HepG2 (cell line): Measurements from ENCODE around the gene XXYLT1. TPM values are rescaled to one million over a fixed set of nuclear protein-coding genes. Genes with fewer than 3 reads are reported as not detected.

Experiments
- HDAC1 ChIP-seq: sonication (generic); formaldehyde crosslinking; IDR thresholded peaks from 2 replicates; pipeline ENCODE4 v1.5.1; 2020; ENCODE audit warnings: mild to moderate bottlenecking, missing genetic modification reagents
- HES4 ChIP-seq: sonication (generic); formaldehyde crosslinking; IDR thresholded peaks from 2 replicates; pipeline ENCODE4 v1.9.0; 2021; ENCODE audit warnings: mild to moderate bottlenecking, missing genetic modification reagents, borderline replicate concordance
- IRX3 ChIP-seq: sonication (generic); formaldehyde crosslinking; IDR thresholded peaks from 2 replicates; pipeline ENCODE4 v1.8.1; 2023; ENCODE audit warnings: mild to moderate bottlenecking, low read depth, missing genetic modification reagents, borderline replicate concordance
- MAFF ChIP-seq: IDR thresholded peaks from 2 replicates; pipeline ENCODE4 v1.6.1; 2011; ENCODE audit warnings: low read depth, low read length, improper control_type of control experiment
- PHF8 ChIP-seq: sonication (generic); formaldehyde crosslinking; IDR thresholded peaks from 2 replicates; pipeline ENCODE4 v1.5.0; 2020; ENCODE audit warnings: missing genetic modification reagents
- RBAK ChIP-seq: sonication (generic); formaldehyde crosslinking; IDR thresholded peaks from 2 replicates; pipeline ENCODE4 v1.5.1; 2020; ENCODE audit warnings: mild to moderate bottlenecking, missing genetic modification reagents
- RORA ChIP-seq: sonication (generic); formaldehyde crosslinking; IDR thresholded peaks from 2 replicates; pipeline ENCODE4 v1.5.0; 2020; ENCODE audit warnings: mild to moderate bottlenecking, missing genetic modification reagents, moderate library complexity
- SATB2 ChIP-seq: sonication (generic); formaldehyde crosslinking; IDR thresholded peaks from 2 replicates; pipeline ENCODE4 v1.5.0; 2020; ENCODE audit warnings: missing genetic modification reagents
- THRA ChIP-seq: sonication (generic); formaldehyde crosslinking; IDR thresholded peaks from 2 replicates; pipeline ENCODE4 v1.4.0; 2020; ENCODE audit warnings: missing genetic modification reagents, borderline replicate concordance
- XRCC5 ChIP-seq: fragments of 200-400 bp; formaldehyde crosslinking; optimal IDR thresholded peaks from 2 replicates; pipeline ENCODE3; 2017; ENCODE audit warnings: mild to moderate bottlenecking, low read length
- ZNF224 ChIP-seq: sonication (generic); formaldehyde crosslinking; IDR thresholded peaks from 2 replicates; pipeline ENCODE4 v1.5.0; 2020; ENCODE audit warnings: mild to moderate bottlenecking, missing genetic modification reagents
- ZNF335 ChIP-seq: sonication (generic); formaldehyde crosslinking; IDR thresholded peaks from 2 replicates; pipeline ENCODE4 v1.4.0; 2020; ENCODE audit warnings: missing genetic modification reagents
- ZNF550 ChIP-seq: sonication (generic); formaldehyde crosslinking; IDR thresholded peaks from 2 replicates; pipeline ENCODE4 v1.4.0; 2020; ENCODE audit warnings: mild to moderate bottlenecking, missing genetic modification reagents, borderline replicate concordance
- ZNF879 ChIP-seq: sonication (generic); formaldehyde crosslinking; IDR thresholded peaks from 2 replicates; pipeline ENCODE4 v1.8.1; 2023; ENCODE audit warnings: missing genetic modification reagents
- polyA plus RNA-seq, 8 experiments: library from polyadenylated mRNA; depleted of rRNA in 3 of 8; stranded (reverse) in 7 of 8; unstranded in 1 of 8; fragments of >200 nt; fragmentation: Illumina TruSeq in 4 of 8; extraction: Trizol in 4 of 8; gene quantifications; 2 replicates each; pipeline versions ENCODE4 v1.2.1 to v1.2.3, GENCODE V29; 2011 to 2016; ENCODE audit warnings: low read depth in 4 of 8, missing spikeins in 1 of 8, mixed read lengths in 1 of 8; ENCODE audit not compliant: insufficient read depth in 1 of 8
- total RNA-seq, 5 experiments: library from RNA; depleted of rRNA; stranded (reverse); fragments of >200 nt; fragmentation: Illumina TruSeq; extraction: Trizol; gene quantifications; 2 replicates each; pipeline ENCODE4 v1.2.3, GENCODE V29; 2016; ENCODE audit warnings: low read depth in 1 of 5
- TF ChIP-seq, protein P1 (sequence below): IDR thresholded peaks from 2 replicates; pipeline ENCODE4 v1.4.0; 2020; ENCODE audit warnings: mild to moderate bottlenecking, missing genetic modification reagents
- TF ChIP-seq, protein P2 (sequence below): sonication (generic); formaldehyde crosslinking; IDR thresholded peaks from 2 replicates; pipeline ENCODE4 v1.5.0; 2020; ENCODE audit warnings: missing genetic modification reagents, mild to moderate bottlenecking, borderline replicate concordance
- TF ChIP-seq, protein P3 (sequence below): sonication (generic); formaldehyde crosslinking; IDR thresholded peaks from 2 replicates; pipeline ENCODE4 v1.5.1; 2020; ENCODE audit warnings: missing genetic modification reagents, mild to moderate bottlenecking, borderline replicate concordance

The XXYLT1 gene
- total and polyA plus RNA-seq, 2 of the 13 experiments (the other 11 are each of a cell fraction or from before 2014, with no cell fraction given): 17.7 to 19.0 TPM

- TF ChIP-seq, protein P1, sequence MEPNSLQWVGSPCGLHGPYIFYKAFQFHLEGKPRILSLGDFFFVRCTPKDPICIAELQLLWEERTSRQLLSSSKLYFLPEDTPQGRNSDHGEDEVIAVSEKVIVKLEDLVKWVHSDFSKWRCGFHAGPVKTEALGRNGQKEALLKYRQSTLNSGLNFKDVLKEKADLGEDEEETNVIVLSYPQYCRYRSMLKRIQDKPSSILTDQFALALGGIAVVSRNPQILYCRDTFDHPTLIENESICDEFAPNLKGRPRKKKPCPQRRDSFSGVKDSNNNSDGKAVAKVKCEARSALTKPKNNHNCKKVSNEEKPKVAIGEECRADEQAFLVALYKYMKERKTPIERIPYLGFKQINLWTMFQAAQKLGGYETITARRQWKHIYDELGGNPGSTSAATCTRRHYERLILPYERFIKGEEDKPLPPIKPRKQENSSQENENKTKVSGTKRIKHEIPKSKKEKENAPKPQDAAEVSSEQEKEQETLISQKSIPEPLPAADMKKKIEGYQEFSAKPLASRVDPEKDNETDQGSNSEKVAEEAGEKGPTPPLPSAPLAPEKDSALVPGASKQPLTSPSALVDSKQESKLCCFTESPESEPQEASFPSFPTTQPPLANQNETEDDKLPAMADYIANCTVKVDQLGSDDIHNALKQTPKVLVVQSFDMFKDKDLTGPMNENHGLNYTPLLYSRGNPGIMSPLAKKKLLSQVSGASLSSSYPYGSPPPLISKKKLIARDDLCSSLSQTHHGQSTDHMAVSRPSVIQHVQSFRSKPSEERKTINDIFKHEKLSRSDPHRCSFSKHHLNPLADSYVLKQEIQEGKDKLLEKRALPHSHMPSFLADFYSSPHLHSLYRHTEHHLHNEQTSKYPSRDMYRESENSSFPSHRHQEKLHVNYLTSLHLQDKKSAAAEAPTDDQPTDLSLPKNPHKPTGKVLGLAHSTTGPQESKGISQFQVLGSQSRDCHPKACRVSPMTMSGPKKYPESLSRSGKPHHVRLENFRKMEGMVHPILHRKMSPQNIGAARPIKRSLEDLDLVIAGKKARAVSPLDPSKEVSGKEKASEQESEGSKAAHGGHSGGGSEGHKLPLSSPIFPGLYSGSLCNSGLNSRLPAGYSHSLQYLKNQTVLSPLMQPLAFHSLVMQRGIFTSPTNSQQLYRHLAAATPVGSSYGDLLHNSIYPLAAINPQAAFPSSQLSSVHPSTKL (CRISPR knock-in tag): peak; percentile 99
- TF ChIP-seq IRX3: no peak
- no peak for TF ChIP-seq HES4 (CRISPR knock-in tag)
- TF ChIP-seq, protein P2, sequence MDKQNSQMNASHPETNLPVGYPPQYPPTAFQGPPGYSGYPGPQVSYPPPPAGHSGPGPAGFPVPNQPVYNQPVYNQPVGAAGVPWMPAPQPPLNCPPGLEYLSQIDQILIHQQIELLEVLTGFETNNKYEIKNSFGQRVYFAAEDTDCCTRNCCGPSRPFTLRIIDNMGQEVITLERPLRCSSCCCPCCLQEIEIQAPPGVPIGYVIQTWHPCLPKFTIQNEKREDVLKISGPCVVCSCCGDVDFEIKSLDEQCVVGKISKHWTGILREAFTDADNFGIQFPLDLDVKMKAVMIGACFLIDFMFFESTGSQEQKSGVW (CRISPR knock-in tag): no peak
- peak; percentile 97 for TF ChIP-seq HDAC1
- TF ChIP-seq THRA: peak; percentile 96; the same call in 1 of the 2 replicates
- 0 out of 2 replicates have a peak, but pooled peaks have one; percentile 74 for TF ChIP-seq ZNF224 (CRISPR knock-in tag)
- no peak for TF ChIP-seq RBAK (CRISPR knock-in tag)
- no peak for TF ChIP-seq ZNF879 (CRISPR knock-in tag)
- TF ChIP-seq PHF8: no peak; the same call in 1 of the 2 replicates
- peak; percentile 72 for TF ChIP-seq MAFF
- TF ChIP-seq XRCC5: no peak
- TF ChIP-seq, protein P3, sequence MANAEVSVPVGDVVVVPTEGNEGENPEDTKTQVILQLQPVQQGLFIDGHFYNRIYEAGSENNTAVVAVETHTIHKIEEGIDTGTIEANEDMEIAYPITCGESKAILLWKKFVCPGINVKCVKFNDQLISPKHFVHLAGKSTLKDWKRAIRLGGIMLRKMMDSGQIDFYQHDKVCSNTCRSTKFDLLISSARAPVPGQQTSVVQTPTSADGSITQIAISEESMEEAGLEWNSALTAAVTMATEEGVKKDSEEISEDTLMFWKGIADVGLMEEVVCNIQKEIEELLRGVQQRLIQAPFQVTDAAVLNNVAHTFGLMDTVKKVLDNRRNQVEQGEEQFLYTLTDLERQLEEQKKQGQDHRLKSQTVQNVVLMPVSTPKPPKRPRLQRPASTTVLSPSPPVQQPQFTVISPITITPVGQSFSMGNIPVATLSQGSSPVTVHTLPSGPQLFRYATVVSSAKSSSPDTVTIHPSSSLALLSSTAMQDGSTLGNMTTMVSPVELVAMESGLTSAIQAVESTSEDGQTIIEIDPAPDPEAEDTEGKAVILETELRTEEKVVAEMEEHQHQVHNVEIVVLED (CRISPR knock-in tag): peak; percentile 69; the same call in 1 of the 2 replicates
- peak; percentile 87 for TF ChIP-seq ZNF335
- peak; percentile 86; the same call in 1 of the 2 replicates for TF ChIP-seq RORA
- TF ChIP-seq ZNF550 (CRISPR knock-in tag): no peak
- no peak for TF ChIP-seq SATB2 (CRISPR knock-in tag)
These were observed 106.2 kb downstream of the XXYLT1 start (continued) for GRCh38 chr3:195164573-195165264.
